NCI-H2081 treated with DMSO at 0.1 percent for 48 hours (cell line): Measurements from ENCODE around the gene ENDOD1.
"Not testable (repeated sequence)": the region's sequence is repeated elsewhere in the genome, so short reads cannot be mapped to it uniquely, and the experiment has no call there.

Experiments used
- DNase-seq: peaks from one replicate; lab custom pipeline; 2025; lab: John Stamatoyannopoulos, UW

ENDOD1 gene, protein sequence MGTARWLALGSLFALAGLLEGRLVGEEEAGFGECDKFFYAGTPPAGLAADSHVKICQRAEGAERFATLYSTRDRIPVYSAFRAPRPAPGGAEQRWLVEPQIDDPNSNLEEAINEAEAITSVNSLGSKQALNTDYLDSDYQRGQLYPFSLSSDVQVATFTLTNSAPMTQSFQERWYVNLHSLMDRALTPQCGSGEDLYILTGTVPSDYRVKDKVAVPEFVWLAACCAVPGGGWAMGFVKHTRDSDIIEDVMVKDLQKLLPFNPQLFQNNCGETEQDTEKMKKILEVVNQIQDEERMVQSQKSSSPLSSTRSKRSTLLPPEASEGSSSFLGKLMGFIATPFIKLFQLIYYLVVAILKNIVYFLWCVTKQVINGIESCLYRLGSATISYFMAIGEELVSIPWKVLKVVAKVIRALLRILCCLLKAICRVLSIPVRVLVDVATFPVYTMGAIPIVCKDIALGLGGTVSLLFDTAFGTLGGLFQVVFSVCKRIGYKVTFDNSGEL

DNA sequence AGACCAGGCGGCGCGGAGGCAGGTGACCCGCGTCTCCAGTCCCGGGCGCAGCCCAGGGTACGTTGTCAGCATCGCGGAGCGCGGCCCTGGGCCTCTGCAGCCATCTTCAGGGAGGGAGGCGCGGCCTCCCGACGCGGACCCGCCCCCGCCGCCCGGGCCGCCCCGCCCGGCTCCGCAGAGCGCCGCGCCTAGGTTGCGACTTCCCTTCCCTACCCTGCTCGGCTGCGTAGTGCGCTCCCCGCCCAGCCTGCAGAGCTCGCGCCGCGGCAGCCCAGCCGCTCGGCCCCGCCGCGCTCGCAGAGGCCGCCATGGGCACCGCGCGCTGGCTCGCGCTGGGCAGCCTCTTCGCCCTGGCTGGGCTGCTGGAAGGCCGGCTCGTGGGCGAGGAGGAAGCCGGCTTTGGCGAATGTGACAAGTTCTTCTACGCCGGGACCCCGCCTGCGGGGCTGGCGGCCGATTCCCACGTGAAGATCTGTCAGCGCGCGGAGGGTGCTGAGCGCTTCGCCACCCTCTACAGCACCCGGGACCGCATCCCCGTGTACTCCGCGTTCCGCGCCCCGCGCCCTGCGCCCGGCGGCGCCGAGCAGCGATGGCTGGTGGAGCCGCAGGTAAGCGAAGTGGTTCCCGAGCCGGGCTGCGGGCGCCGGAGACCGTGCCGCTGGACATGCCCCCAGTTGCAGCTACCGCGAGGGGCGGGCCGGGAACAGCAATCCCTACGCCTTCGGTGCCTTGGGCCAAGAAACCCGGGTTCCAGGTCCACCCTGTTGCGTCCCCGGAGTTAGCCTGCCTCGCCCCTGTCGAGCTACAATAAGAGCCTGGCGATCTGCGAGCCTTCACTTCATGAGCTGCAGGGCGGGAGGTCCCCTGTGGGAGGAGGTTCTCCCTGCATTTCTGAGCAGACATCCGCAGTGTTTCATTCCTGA is at the start of gene ENDOD1:
Gene ENDOD1 (plus strand): TSS at position 227 of the 923 bp plus-strand sequence. CDS start 82 bp downstream, at position 309.
- peak; percentile 5 for DNase-seq

DNA sequence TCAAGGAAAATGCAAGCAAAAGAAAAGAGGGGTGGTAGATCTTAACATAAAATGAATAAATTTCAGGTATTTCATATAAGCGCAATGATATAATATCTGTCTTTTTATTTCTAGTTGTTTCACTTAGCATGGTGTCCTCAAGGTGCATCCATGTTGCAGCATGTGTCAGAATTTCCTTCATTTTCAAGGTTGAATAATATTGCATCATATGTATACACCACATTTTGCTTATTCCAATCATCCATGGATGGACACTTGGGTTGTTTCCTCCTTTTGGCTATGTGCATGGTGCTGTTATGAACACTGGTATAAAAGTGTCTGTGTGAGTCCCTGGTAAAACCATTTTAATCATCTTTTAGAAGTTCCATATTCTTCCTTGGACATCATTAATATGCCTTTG is 47.4 kb upstream of the ENDOD1 start:
- DNase-seq = no peak

DNA sequence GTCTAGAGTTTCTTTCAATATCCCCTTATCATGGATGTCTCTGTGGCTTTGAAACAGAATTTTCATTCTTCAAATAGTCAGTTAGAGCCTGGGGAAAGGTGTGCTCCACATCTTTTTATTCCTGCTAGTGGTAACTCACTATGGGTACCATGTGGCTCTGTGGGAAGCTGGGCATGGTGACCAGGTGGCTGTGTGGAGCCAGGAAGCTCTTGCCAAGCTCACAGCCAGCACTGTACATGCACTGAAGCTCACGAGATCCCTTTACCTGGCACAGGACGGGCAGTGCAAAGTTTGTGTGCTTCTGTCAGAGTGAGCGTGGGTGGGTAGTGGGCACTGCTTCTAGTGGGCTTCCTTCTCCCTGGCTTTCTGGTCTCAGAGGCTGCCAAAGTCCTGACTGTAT is 46.7 kb upstream of the ENDOD1 start:
- no peak for DNase-seq

DNA sequence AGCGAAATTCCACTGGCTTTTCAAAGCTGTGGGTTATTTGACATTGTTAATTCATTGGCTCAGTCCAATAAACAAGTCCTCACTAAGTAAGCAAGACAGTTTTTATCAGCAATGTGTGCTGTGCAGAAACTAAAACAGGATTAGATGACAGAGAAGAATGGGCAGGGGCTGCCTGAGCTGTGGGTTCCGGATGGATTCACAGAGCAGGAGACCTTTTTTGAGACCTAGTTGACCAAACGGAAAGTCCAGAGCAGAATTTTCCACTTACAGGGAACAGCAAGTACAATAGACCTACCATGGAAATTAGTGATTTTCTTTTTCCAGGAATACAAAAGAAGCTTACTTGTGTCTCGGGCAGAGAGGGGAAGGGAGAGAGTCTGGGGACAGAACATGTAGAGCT is 45.6 kb upstream of the ENDOD1 start:
- DNase-seq = no peak

DNA sequence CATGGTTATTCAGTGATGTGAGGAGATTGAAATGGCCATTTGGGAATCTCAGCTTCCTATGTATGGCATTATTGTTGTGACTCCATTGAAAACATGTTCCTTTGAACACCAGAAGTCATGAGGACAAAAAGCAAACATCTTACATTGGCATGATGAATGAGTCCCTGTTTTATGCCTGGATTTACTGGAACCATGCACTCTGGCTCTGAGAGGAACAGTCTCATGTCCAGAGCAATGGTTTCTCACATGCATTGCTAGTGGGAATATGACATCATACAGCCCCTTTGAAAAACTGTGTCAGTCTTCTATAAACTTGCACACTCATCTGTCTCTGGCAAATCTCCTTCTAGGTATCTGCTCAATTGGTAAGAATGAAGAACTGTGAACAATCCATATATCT is 43.8 kb upstream of the ENDOD1 start:
- DNase-seq = no peak

DNA sequence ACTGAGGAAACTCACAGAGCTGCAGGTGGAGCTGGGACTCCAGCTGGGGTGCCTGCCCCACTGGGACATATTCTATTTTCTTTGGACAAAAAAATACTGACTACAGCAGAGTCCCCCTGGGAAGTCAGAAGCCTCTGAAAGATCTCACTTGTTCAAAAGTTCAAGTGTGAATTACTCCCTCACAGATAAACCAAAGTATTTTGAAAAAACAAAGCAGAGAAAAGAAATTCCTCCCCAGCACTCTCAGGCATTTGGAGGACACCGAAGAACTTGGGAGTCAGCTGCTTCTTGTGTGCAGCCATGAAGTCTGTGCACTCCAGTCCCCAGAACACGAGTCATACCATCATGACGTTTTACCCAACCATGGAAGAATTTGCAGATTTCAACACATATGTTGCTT is 40.5 kb upstream of the ENDOD1 start, which contains the start of gene KDM4F:
Gene KDM4F (plus strand): TSS at position 301 of the 400 bp plus-strand sequence.
- not testable (repeated sequence) for DNase-seq

DNA sequence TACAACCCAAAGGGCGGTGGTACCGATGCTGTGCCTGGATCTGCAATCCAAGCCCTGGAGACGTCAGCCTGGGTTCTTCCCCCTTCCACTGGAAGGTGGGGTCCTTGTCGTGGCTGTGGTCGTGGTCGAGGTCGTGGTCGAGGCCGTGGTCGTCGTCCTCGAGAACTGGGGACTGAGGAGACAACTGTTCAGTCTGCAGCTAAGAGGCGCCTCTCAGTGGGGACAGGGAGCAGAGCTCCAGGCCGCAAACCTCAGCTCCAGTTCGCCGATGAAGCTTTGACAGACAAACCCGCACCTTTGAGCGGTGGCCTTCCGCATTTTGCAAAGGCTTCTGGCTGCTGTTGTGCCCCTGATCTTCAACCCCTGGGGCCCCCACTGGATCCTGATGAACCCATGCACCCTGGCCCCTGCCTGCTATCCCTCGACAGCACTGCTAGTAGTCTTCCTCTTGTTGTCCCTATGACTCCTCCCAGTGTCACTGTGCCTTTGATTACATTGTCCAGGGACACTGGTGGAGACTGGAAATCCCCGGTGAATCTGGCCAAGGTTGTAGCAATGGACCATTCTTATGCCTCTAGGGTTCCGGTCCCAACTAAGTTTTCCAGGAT is 38.9 kb upstream of the ENDOD1 start:
- no peak for DNase-seq

DNA sequence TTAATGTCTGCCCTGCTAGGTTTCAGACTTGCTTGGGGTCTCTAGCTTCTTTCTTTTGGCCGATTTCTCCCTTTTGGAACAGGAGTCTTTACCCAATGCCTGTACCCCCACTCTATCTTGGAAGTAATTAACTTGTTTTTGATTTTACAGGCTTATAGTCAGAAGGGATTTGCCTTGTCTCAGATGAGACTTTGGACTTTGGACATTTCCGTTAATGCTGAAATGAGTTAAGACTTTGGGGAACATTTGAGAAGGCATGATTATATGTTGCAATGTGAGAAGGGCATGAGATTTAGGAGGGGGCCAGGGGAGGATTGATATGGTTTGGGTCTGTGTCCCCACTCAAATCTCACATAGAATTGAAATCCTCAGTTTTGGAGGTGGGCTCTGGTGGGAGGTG is 35.3 kb upstream of the ENDOD1 start:
- DNase-seq = no peak

DNA sequence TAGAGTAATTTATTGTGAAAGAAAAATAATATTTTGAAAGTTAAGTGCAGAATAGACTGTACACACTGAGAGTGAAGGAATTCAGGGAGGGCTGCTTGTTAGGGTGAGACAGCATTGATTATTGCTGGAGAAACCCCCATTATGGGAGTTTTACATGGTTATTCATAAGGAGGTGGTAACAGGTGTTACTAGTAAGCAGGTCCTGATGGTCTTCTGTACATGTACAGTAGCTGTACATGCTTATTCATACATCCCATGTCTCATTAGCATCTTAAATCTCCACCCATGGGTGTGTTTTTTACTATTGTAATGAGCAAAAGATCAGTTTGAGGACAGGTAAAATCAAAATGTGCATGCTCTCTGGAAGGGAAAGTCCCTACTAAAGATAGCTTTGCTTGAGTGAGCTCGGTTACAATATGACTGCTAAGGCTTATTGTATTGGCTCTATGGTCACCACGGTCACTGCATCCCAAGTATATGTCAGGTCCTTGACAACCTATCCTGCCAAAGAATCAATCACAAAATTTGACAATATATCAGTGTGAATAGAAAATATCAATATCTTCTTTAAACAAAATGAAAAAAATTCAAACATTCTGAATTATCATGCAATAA is 34.3 kb upstream of the ENDOD1 start:
- DNase-seq = no peak

DNA sequence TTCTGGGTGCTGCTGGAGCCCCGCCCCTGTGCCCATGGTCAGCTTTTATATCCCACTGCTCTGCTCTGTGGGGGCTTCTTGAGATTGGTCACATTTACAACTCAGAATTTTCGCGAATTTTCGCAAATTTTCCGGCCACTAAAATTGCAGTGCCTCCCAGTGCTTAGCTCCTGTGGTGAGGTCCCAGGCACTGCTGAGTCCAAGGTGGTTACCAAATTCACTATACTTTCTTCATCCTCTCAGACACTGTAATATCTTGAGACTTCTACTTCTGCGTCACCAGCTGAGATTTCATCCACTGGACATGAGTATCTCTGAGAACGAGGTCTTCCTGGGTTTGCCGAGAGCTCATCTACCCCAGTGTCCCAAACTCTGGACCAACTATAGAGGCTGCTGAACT is 31.7 kb upstream of the ENDOD1 start:
- DNase-seq = no peak

DNA sequence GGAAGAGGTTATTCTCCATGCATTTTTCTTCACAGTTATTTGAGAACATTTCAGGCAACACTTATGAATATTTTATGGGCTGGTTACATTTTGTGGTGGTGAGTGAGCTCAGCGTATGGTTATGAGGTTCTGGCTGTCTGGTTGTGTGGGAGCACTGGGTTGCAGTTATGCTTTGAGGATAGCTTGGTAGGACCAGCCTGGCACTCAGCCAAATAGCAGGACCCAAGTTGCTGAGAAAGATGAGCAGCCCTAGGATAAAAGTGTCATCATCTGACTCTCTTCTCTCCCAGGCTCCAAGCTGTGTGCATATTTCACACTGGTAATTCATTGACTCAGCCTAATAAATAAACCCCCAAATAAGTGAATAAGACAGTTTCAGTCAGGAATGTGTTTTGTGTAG is 31.0 kb upstream of the ENDOD1 start:
- no peak for DNase-seq

DNA sequence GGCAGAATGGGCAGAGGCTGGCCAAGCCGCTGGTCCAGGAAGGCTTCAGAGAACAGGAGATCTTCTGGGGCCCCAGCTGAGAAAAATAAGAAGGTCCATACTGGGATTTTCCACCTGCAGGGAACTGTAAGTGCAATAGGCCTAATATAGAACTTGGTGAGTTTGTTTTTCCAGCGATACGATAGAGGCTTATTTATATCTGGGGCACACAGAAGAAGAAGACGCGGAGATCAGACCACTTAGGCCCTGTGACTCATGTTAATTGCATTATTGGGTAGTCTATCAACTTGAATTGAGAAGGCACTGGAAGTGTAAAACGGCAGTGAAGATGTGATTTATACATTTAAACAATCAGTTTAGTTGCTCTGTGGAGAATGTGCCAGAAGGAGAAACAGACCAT is 30.6 kb upstream of the ENDOD1 start:
- no peak for DNase-seq

DNA sequence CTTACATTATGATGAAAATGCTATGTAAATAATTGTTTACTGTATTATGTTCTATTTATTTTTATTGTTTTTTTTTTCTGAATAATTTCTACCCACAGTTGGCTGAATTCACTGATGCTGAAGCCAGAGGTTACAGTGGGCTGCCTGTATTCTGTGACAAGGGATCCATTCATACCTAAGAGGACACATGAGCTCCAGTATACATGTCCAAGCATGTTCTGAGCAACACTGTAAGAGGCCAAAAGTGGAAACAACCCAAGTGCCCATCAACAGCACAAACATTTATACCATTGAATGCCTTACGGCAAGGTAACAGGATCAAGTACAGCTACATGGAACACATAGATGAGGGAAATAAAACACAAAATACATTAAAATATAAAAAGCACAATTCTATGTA is 24.3 kb upstream of the ENDOD1 start:
- DNase-seq = no peak

DNA sequence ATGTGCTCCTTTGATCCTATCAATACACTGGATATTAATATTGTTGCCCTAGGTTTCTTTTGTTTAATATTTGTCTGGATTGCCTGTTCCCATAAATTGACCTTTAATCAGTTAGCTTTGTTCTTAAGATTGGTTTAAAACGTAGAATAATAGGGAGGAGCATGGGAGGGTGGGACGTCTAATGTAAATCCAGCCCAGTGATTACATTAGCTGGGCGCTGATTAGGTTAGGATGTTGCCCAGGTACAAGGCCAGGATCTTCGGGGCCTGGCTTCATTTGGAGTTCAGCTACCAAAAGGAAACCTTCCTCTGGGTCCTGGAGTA is 23.0 kb upstream of the ENDOD1 start, which contains the start of gene SRSF8:
Gene SRSF8 (plus strand): TSS at position 204 of the 323 bp plus-strand sequence. CDS start 308 bp downstream, outside the sequence.
- DNase-seq = peak; percentile 12

DNA sequence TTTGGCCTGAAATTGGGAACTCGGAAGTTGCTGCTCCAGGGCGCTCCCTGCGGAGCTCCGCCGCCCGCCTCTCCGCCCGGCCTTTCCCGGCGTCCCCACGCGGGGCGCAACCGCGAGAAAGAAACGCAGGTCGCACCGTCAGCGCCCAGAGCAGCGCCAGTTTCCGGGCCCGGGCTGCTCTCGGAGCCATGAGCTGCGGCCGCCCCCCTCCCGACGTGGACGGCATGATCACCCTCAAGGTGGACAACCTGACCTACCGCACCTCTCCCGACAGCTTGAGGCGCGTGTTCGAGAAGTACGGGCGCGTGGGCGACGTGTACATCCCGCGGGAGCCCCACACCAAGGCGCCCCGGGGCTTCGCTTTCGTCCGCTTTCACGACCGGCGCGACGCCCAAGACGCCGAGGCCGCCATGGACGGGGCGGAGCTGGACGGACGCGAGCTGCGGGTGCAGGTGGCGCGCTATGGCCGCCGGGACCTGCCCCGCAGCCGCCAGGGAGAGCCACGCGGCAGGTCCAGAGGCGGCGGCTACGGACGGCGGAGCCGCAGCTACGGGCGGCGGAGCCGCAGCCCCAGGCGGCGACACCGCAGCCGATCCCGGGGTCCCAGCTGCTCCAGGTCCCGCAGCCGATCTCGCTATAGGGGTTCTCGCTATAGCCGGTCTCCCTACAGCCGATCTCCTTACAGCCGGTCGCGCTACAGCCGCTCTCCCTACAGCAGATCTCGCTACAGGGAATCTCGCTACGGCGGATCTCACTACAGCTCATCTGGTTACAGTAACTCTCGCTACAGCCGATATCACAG is 22.4 kb upstream of the ENDOD1 start:
- DNase-seq = peak; percentile 12

DNA sequence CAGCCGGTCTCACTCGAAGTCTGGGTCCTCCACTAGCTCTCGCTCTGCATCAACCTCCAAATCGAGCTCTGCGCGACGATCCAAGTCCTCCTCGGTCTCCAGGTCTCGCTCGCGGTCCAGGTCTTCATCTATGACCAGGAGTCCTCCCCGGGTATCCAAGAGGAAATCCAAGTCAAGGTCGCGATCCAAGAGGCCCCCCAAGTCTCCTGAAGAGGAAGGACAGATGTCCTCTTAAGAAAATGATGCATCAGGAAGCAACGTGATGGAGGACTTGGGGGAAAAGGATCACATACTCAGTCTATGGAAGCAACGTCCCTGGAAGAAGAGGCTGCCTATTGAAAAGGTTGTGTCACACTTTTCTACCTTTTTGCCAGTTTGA is 21.8 kb upstream of the ENDOD1 start:
- DNase-seq = peak; percentile 9

DNA sequence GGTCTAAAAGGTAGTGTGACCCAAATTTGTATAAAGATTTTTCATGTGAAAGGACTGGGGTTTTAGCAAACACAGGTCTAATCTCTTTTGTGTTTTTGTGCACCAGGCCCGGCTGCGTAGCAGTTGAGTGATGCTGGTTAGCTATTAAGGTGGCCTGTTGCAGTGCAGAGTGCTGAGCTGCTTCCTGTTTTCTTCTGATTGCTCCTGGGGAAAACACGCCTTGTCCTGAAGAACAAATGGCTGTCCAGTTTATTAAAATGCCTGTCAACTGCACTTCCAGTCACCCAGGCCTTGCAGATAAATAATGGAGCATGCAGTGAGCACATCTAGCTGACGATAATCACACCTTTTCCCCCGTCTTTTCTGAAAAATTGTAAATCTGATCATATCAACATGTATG is 21.1 kb upstream of the ENDOD1 start:
- DNase-seq = peak; percentile 87

DNA sequence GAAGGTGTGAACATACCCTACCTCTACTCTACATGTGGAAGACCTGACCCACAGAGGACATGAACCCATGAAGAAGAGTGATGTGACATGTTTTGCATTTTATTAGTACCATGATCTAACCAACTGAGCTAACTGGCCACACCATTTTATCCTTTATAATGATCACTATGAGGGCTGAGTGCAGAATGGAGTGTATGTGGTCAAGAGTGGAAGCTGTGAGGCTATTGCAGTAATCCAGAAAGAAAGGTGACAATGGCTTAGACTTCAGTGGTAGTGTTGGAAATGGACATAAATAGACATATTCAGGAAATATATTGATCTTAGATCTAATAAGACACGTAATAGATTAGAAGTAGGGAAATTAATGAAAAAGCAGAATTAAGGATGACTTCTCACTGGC is 19.2 kb upstream of the ENDOD1 start:
- DNase-seq = no peak

DNA sequence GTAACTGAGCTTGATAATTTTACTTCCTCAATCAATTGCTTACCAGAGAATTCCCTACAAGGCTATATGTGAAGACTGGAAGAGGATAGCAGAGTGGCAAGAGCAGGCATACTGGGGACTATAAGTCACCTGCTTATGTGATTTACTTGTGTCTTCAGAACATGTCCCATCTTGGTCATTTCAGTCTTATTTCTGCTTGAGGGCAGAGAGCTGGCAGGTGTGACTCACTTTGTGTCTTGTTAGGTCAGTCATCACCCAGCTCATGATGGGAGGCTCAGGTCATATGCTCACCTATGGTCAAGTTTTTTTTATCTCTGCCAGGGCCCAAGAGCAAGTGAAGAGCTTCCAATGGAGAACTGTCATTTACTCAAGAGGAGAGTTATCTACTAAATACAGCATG is 16.7 kb upstream of the ENDOD1 start:
- DNase-seq = no peak

DNA sequence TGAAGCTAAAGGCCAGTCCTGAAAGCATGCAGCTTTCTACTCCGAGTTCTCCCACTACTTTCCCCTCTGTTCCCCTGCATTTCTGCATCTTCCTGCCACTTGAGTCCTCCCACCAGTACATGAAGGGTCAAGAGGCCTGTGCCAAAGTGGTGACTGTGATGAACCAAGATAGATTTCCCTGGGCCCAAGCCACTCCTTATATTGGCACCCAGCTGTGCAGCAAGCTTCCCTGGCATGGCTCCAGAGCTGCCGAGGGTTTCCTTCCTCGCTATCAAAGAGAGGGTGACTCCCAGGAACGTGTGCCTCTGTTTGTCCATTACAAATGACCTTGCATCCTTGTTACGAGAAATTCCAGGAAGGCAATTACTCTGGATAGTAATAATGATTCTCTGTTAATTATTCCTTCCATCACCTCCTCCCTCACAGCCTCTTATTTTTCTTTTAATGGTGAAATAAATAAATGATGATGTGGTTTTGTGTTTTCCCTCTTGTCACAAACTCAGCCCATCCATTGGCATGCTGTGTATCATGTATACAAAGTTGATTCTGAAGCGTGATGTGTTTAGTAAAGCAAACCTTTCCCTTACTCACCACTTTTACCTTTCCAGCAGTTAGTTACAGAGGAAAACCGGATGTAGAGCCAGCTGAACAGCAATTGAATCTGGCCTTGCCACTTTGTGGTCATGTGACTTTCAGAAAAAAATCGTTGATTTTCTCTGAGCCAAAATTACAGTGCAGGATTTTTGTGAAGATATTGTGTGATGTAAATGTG is 14.7 kb upstream of the ENDOD1 start:
- DNase-seq = no peak
